Epithelial cell of esophagus (primary cell): Measurements from ENCODE around the gene C1orf35.

Source experiments
- DNase-seq: peaks from one replicate; pipeline ENCODE4 v3.0.0; 2010; ENCODE audit warnings: low read depth
- H3K4me3 ChIP-seq: 2 replicates; pipeline ENCODE4 v1.5.1; 2011; ENCODE audit warnings: mild to moderate bottlenecking, low read length, control low read depth
- CTCF ChIP-seq: IDR thresholded peaks from 2 replicates; pipeline ENCODE4 v1.5.1; 2011; ENCODE audit warnings: low read depth, mild to moderate bottlenecking, low read length, control low read depth, inconsistent platforms; ENCODE audit not compliant: insufficient read depth; ENCODE audit errors: missing control alignments

Gene C1orf35

GRCh38 chr1:228109073-228109961 is 6.2 kb upstream of the C1orf35 start, which contains the start of gene MRPL55:
Gene MRPL55, minus strand, starts transcription at chr1:228109299. Its CDS starts 1,039 bp downstream, at chr1:228108260.
- peak; percentile 97 for DNase-seq
- no peak for TF ChIP-seq CTCF
- H3K4me3 ChIP-seq = peak within 1 kb of the TSS; percentile 95

GRCh38 chr1:228108742-228109072 is 5.6 kb upstream of the C1orf35 start:
- no peak for DNase-seq
- TF ChIP-seq CTCF = no peak
- peak overlapping the region; percentile 95 for H3K4me3 ChIP-seq

GRCh38 chr1:228108055-228108690 is 5.0 kb upstream of the C1orf35 start:
- TF ChIP-seq CTCF = no peak
- H3K4me3 ChIP-seq = peak overlapping the region; percentile 95
- DNase-seq = no peak

GRCh38 chr1:228107636-228108035 is 4.5 kb upstream of the C1orf35 start:
- H3K4me3 ChIP-seq = no peak overlapping the region
- DNase-seq = no peak
- no peak for TF ChIP-seq CTCF

GRCh38 chr1:228106800-228107054 is 3.6 kb upstream of the C1orf35 start:
- no peak for DNase-seq
- TF ChIP-seq CTCF = no peak

GRCh38 chr1:228105996-228106799 is 3.1 kb upstream of the C1orf35 start:
- H3K4me3 ChIP-seq = no peak overlapping the region
- TF ChIP-seq CTCF = no peak
- DNase-seq = no peak

More at GRCh38 chr1:228106800-228107054, 3.6 kb upstream of the C1orf35 start:
- H3K4me3 ChIP-seq = no peak overlapping the region
